Activated CD4-positive, alpha-beta T cell treated with anti-CD3 and anti-CD28 coated beads, Interleukin-2, amount 50 U/mL, for 48 hours (primary cell): ENCODE results near the gene LIPC.

ENCODE experiments used
- DNase-seq, 2 experiments: peaks; one replicate each; pipeline ENCODE4 v3.0.0-alpha.2; 2020

LIPC gene

GRCh38 chr15:58477170-58477569 lies 45.4 kb downstream of the LIPC start:
- no peak for DNase-seq

DNA sequence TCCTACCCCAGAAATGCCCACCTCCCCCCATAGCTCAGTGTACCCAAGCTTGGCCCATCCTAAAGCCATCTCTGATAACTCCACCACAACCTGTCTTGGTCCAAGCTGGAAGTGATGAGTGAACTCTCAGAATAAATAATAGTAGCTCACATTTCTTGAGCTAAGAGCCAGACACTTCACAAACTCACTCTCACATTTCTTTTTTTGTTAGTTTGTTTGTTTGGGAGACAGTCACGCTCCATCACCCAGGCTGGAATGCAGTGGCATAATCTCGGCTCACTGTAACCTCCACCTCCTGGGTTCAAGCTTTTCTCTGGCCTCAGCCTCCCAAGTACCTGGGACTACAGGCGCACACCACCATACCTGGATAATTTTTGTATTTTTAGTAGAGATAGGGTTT lies 46.2 kb downstream of the LIPC start:
- DNase-seq = no peak

DNA sequence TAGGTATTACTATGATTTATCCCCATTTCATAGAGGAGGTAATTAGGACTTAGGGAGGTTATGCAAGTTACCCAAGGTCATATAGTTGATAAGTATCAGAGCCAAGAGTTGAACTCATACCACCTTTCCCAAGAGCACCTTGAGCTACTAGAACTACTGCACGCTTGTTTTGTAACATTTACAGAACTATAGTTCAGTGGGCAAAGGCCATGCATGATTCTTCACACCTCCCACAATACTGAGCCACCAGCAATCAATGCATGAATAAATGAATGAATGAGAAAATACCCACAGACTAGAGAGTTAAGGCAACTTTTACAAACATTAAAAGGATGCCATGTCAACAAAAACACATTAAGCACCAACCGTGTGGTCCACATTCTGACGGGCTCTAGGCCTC lies 46.8 kb downstream of the LIPC start:
- no peak for DNase-seq

DNA sequence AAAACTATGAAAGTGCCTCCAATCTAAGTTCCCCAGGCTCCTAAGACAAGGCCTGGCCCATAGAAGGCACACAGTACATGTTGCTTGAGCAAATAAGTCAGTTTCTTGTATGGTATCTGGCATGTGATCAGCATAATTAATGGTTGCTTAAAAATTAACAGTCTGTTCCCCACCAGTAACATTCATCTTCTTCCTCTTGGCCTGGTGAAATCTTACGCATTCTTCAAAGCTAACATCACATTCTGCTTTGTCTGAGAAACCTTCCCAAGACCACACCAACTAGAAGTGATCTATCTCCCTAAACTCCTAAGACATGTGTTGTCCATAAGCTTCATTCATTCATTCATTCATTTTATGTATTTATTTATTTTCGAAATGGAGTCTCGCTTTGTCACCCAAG lies 48.1 kb downstream of the LIPC start:
- DNase-seq = no peak

DNA sequence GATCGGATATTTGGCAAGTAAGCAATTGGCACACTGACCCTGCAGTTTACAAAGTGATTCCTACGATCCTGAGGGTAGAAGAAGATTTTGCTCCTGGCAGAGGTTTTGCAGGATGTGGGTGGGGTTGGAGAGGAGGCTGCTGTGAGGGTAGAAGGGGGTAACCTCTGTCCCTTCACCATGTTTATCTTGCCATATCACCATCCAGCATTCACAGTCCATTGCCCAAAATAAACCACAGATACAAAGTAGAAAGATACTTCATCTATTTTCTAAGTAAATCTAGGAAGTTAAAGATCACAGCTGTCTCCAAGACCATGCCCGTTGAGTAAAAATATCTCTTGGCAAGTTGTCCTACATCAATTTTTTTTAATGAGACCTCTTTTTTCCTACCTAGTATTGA lies 51.6 kb downstream of the LIPC start:
- DNase-seq = no peak

DNA sequence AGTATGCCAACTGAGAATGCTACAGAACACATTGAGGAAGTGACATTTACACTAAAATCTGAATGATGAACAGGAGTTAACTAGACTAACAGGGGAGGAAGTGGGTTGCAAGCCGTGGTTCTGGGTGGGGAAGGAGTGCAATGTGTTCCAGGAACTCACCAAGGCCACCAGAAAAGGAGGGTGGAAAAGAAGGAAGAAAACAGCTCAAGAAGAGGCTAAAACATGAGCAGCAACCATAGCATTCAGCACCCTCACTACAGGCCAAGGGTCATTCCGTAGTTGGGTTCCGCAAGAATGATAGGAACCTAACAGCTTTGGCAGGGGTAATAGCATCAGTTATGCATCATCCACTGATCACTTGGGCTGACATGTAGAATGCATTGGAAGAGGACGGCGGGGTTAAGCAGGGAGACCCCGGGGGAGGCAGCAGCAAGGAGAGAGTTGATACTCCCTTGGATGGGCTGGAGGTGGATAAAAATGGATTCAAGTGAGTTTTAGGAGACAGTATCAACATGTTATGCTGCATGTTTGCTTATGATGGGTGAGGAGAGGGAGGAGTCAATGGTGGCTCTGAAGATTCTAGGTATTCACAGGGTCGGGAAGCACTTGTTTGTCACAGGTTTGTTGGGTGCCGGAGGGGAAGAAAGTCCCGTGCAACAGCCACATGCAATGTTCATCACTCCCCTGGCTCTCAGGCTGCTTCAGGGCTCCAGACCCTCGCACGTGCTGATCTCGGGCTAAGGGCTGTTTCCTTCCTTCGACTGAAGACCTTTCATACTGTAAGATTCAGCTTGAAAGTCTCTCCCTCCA lies 53.2 kb downstream of the LIPC start:
- no peak for DNase-seq

DNA sequence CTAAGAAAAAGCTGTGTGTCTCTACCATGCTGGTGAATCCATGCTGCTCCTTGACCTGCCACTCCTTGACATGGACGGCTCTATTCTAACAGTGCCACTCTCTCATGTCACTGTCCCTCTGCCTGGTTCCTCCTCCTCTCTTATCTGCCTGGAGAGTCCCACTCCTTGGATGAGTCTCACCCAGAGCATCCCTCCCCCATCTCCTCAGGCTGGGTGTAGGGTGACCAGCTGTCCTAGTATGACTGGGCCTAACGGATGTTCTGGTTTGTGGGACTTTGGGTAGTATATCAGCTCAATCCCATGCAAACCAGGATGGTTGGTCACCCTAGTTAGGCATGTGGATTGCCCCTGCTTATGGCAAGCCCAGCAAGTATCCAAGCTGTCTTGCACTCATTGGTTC lies 54.3 kb downstream of the LIPC start:
- no peak for DNase-seq

DNA sequence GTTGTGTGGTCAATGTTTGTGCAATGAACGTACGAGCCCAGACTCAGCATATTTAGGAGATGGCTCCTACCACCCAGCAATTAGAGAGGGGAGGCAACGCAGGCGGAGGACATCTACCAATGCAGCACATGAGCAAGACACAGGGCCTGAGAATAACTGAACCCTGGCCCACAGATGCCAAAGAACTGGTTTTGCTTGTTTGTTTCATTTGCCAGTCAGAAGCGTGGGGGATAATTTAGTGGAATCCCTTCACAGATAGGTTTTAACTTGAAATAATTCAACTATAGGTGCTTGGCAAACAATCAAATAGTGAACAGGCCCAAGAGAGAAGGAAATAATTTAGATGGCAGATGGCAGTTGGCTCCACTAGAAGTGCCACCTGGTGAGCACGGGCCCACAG lies 54.8 kb downstream of the LIPC start:
- no peak for DNase-seq

GRCh38 chr15:58487041-58487723 lies 55.4 kb downstream of the LIPC start:
- no peak for DNase-seq

DNA sequence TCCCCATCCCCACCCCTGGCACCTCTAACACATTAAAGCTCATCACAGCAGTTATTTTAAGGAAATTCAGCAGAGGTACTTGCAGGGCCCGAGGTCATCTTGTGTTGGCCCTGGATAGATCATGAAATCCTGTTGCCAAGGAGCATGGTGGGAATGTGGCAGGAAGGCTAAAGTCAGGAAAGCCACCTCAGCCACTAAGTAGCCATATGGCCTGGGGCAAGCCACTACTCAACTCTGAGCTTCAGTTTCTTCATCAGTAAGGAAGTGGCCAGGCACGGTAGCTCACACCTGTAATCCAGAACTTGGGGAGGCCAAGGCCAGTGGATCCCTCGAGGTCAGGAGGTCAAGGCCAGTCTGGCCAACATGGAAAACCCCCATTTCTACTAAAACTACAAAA lies 55.9 kb downstream of the LIPC start:
- no peak for DNase-seq

GRCh38 chr15:58489289-58490085 lies 57.7 kb downstream of the LIPC start:
- DNase-seq = no peak

DNA sequence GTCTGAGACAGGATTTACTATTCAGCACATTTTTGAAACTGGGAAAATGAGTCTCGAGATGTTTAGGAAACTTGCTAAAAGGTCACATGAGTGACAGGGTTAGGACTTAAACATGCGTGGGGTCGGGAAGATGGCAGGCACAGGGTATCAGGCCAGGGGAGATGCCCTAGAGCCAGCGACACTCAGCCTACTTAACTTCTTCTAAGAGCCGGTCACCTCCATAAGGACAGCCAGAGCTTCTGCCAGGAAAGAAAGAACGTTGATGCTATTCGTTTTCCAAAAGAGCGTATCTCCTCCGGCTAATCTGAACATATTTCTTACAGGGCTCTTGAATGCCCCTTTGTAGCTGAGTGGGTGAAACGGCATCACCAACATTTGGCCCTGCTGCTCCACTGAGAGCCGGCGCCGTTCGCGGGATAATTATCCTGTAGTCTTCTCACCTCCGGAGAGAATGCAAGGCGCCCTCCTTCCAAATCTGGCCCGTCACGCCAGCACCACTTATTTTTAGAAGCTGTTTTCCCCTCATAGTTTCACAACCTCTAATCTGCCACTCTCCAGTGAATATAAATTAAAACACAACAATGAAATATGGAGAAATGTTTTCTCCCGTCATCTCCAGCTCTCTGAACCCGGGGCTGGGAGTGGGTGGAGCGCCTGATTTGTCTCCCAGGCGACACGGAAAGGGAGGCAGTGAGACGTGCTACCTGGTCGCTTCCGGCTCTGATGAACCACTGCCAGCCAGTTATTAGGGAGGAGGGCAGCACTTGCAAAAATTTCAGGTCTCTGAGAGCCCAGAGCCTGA lies 58.5 kb downstream of the LIPC start:
- no peak for DNase-seq

DNA sequence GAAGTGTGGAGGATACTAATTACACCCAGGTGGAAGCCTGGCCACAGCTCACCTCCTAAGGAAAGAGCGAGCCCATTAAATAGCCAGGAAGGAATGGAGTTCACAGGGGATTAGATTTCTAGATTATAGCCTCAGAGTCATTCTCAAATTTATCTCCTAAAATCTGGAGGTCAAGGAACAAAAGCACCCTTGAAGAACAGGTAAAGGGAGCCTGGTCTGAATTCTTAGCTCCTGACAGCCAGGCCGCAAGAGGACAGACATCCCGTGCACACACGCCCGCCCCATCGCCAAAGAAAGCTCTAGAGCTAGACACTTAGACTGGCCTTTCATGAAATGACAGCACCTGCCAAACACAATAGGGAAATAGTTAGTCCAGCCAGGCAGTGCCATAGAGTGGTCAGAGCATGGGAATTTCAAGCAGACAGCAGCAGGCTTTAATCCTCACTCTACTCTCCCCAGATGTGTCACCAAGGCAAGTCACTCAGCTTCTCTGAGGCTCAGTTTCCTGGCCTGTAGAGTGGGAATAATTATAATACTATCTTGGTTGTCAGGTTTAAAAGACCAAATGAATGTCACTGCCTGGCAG lies 59.2 kb downstream of the LIPC start:
- DNase-seq = no peak

- no peak for DNase-seq
Measured at GRCh38 chr15:58491499-58492202, 59.9 kb downstream of the LIPC start.

DNA sequence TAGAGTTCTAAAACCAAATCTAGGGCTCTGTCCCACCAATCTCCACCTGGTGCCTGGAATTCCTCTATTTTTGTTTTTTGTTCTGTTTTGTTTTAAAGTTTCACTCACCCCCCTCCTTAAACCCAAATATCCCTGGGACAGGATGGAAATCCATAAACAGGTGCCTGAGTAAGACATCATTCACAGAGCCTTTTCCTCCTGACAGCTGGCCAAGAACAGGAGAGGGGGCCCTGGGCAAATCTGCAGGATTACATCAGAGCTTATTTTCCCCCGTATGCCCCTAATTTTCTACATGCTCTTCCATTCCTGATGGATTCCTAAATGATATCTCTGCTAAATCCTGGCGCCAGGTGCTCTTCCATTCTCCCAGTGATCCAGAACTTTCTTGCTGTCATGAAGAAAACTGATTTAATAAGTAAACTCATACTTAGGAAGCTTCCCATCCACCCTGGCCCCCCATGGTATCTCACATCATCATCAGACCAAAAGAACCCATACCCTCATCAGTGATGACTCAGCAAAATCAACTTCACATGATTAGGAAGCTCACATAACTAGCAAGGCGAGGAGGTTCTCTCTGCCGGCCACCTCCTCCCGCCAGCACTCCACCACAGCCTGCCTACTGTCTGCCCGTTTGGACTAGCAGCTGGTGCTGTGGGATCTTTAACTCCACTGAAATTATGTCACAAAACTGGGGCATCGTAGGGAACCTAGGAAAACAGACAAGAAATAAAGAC lies 61.0 kb downstream of the LIPC start:
- DNase-seq = no peak

DNA sequence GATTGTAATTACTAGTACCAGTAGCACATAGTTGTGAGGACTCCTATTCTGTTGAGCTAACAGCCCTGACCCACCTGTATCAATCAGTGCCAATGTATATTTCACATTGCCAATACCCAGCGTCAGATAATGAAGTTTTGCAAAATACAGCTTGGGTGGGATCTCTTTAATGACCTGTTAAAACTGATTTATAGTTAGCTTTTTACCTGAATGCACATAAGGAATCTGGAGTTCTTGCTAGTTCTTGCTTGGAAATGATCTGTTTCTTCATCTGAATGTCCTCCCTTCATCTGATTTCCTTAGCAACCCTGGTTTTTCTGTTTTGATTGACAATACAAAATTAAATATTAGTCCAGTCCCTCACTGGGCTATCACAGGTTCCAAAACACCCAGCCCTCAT lies 62.8 kb downstream of the LIPC start:
- DNase-seq = no peak

DNA sequence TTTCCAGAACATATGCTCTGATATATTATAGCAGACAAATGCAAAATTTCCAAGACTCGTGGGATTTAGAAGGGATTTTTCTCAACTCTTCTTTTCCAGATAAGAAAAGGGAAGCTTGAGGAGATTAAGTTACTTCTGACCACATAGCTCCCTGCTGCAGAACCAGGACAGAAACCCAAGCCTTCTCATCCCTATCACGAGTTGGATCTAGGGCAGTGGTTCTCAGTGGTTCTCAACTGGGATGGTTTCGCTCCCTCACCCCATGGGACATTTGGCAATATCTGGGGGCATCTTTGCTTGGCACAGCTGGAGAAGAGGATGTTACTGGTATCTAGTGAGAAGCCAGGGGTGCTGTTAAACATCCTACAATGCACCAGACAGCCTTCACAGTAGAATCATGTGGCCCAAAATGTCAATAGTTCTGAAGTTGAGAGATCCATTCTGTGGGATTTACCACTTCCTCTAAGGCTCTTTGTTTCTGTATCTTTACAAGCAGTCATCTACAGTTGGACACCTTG lies 64.2 kb downstream of the LIPC start:
- DNase-seq = no peak

DNA sequence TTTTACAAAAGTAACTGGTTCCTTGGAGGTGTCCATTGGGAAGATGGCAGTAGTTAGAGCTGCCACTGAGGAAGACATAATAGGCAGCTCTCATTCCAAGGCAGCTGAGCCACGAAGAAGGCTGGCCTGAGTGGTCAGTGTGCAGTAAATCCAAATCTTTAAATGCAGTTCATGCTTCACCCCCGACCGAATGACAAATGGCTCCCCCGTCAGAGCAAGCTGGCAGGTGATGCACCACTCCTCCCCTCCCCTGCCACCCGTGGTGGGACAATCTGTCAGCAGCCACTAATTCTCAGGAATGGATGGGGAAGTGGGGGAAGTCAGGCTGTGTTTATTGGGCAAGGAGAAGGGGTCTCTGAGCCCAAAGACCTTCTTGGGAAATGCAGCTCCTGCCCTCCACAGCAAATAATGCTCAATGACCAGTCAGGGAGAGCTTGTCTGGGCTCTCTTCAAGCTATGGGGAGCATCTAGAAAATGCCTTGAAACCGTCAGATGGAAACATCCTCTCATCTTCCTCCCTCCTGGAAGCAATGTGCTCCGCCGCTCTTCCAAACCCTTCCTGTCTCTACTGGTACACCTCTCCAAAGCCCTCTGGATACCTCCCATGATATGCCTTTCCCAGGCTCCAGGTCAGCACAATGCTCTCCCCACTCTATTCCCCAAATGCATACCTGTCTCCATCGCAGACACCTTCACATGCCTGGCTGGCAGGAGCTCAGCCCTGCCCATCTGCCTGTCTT lies 65.4 kb downstream of the LIPC start:
- no peak for DNase-seq

DNA sequence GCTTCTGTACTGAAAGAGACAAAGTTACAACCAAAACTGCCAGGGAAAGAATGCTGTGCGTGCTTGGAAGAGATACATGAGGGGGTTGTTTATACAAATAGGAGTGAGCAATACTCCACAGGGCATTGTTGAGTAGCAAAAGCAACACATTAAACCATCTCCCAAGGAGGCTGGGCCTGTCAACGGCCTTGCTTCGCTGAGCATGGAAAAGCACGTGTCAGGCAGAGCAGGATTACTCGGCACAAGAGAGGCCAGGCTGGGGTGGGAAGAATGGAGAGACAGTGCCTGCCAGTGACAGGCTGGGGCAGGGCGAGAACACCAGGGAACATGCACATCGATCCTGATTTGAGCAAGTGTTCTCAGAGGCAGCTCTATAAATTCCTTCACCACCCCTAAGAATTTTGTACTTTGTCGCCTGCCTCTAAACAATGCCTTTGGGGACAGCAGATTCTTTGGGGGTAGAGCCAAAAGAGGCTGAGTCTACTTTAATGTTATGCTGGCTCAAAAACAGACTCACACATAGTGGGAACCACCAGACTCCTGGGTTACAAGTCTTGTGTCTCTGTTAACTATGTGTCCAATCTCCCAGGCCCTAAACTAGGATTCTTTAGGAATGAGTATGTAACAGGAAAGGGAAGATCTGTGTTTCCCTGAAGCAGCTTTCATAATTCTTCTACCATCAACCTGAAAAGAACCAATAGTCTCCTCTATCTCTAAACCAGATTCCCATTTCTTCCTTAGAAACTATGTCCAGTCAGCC lies 67.2 kb downstream of the LIPC start:
- no peak for DNase-seq
